ENCODE results near the gene ZNF521. TPM values are rescaled to one million over a fixed set of nuclear protein-coding genes. Genes with fewer than 3 reads are reported as not detected.

ZNF521 gene
- total RNA-seq, 1 donor from 2014 or later, result 48.0 TPM

- no peaks in the 10 kb centered on the region for H3K27me3 Mint-ChIP-seq (ENCODE audit: low read depth, unreplicated experiment)
- Histone ChIP-seq H3K79me2 (ENCODE audit: insufficient read depth, low read length) (no peaks in the 10 kb centered on the region), H3K4me1 (ENCODE audit: insufficient read depth, low read length) (no peaks in the 10 kb centered on the region), H3K36me3 (ENCODE audit: insufficient read depth, low read length) (no peaks in the 10 kb centered on the region), H3K4me3 (ENCODE audit: insufficient read depth, low read depth, low read length) (no peak overlapping the region), H3K9ac (ENCODE audit: low read length) (no peak overlapping the region), H2AFZ (ENCODE audit: low read depth, low read length) (no peak overlapping the region), H4K20me1 (ENCODE audit: insufficient read depth, low read length) (no peaks in the 10 kb centered on the region), H3K4me2 (ENCODE audit: low read length) (no peak overlapping the region), H3K27me3 (ENCODE audit: insufficient read depth, low read length) (no peaks in the 10 kb centered on the region), H3K9me3 (ENCODE audit: insufficient read depth, low read depth, low read length) (no peaks in the 10 kb centered on the region), H3K27ac (ENCODE audit: low read depth, low read length) (no peak overlapping the region)
- DNase-seq (ENCODE audit: low read depth) (no peak), FAIRE-seq (no peak)
- no peak overlapping the region for H3K4me3 Mint-ChIP-seq (ENCODE audit: unreplicated experiment)
- H3K36me3 Mint-ChIP-seq (ENCODE audit: low read depth, unreplicated experiment), result no peaks in the 10 kb centered on the region
- H3K9me3 Mint-ChIP-seq (ENCODE audit: unreplicated experiment), result no peaks in the 10 kb centered on the region
- peaks cover 3% of the 10 kb centered on the region for H3K4me1 Mint-ChIP-seq (ENCODE audit: low read depth, unreplicated experiment)
- no peak overlapping the region for H3K27ac Mint-ChIP-seq (ENCODE audit: unreplicated experiment)
- TF ChIP-seq EZH2 (IDR thresholded peaks at IDR 0.05; ENCODE audit: insufficient read depth, low read length), result no peak
- TF ChIP-seq, protein P1, sequence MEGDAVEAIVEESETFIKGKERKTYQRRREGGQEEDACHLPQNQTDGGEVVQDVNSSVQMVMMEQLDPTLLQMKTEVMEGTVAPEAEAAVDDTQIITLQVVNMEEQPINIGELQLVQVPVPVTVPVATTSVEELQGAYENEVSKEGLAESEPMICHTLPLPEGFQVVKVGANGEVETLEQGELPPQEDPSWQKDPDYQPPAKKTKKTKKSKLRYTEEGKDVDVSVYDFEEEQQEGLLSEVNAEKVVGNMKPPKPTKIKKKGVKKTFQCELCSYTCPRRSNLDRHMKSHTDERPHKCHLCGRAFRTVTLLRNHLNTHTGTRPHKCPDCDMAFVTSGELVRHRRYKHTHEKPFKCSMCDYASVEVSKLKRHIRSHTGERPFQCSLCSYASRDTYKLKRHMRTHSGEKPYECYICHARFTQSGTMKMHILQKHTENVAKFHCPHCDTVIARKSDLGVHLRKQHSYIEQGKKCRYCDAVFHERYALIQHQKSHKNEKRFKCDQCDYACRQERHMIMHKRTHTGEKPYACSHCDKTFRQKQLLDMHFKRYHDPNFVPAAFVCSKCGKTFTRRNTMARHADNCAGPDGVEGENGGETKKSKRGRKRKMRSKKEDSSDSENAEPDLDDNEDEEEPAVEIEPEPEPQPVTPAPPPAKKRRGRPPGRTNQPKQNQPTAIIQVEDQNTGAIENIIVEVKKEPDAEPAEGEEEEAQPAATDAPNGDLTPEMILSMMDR (IDR thresholded peaks at IDR 0.05; ENCODE audit: insufficient read depth, low read depth, low read length), result no peak
These were observed 164.3 kb downstream of the ZNF521 start for GRCh38 chr18:25187521-25188192.

DNA sequence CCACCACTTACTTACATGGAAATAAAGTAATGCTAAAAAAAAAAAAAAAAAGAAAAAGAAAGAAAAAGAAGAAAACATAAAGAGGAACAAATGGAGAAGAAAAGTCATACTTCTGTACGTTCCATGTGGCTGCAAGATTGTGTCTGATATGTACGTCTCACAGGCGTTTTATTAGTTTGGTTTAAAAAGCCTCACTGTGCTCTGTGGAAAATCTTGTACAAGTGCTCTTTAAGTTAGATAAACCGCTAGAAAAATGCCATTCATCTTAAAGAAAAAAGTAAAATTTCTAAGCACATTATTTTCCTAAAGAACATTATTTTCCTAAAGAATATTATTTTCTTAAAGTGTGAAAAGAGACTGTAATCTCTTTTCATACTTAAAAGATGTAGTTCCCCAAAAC is 165.1 kb downstream of the ZNF521 start:
- DNase-seq (ENCODE audit: low read depth), result no peak
- H3K36me3 ChIP-seq (ENCODE audit: insufficient read depth, low read length), result no peaks in the 10 kb centered on the region
- no peaks in the 10 kb centered on the region for H3K27me3 ChIP-seq (ENCODE audit: insufficient read depth, low read length)
- H4K20me1 ChIP-seq (ENCODE audit: insufficient read depth, low read length), result no peaks in the 10 kb centered on the region
- no peaks in the 10 kb centered on the region for H3K27me3 Mint-ChIP-seq (ENCODE audit: low read depth, unreplicated experiment)
- TF ChIP-seq, protein P1 (IDR thresholded peaks at IDR 0.05; ENCODE audit: insufficient read depth, low read depth, low read length), result no peak
- no peak for TF ChIP-seq EZH2 (IDR thresholded peaks at IDR 0.05; ENCODE audit: insufficient read depth, low read length)
- H3K36me3 Mint-ChIP-seq (ENCODE audit: low read depth, unreplicated experiment), result no peaks in the 10 kb centered on the region
- no peak overlapping the region for H2AFZ ChIP-seq (ENCODE audit: low read depth, low read length)
- H3K4me3 ChIP-seq (ENCODE audit: insufficient read depth, low read depth, low read length), result no peak overlapping the region
- H3K27ac Mint-ChIP-seq (ENCODE audit: unreplicated experiment), result no peak overlapping the region
- H3K79me2 ChIP-seq (ENCODE audit: insufficient read depth, low read length), result no peaks in the 10 kb centered on the region
- H3K4me2 ChIP-seq (ENCODE audit: low read length), result no peak overlapping the region
- no peak overlapping the region for H3K9ac ChIP-seq (ENCODE audit: low read length)
- peaks cover 3% of the 10 kb centered on the region for H3K4me1 Mint-ChIP-seq (ENCODE audit: low read depth, unreplicated experiment)
- no peaks in the 10 kb centered on the region for H3K4me1 ChIP-seq (ENCODE audit: insufficient read depth, low read length)
- H3K27ac ChIP-seq (ENCODE audit: low read depth, low read length), result no peak overlapping the region
- no peaks in the 10 kb centered on the region for H3K9me3 Mint-ChIP-seq (ENCODE audit: unreplicated experiment)
- FAIRE-seq, result no peak
- H3K4me3 Mint-ChIP-seq (ENCODE audit: unreplicated experiment), result no peak overlapping the region
- H3K9me3 ChIP-seq (ENCODE audit: insufficient read depth, low read depth, low read length), result no peaks in the 10 kb centered on the region

DNA sequence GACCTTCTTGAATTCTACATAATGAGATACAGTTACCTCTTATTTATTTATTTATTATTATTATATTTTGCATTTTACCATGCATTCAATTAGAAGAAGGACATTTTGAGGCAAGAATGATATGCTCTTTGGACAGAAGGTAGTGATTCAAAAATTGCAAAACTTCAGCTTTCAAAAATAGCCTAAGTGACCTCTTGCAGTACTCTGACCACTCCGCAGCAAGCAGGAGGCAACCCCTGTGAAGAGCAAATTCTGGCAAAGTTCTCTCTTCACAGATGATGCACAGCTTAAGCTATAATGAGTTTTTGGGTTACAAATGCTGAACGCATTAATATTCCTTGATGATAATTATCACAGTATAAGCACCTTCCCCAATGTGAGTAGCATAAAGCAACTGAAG is 170.0 kb downstream of the ZNF521 start:
- H4K20me1 ChIP-seq (ENCODE audit: insufficient read depth, low read length), result no peaks in the 10 kb centered on the region
- TF ChIP-seq, protein P1 (IDR thresholded peaks at IDR 0.05; ENCODE audit: insufficient read depth, low read depth, low read length), result no peak
- no peak for TF ChIP-seq EZH2 (IDR thresholded peaks at IDR 0.05; ENCODE audit: insufficient read depth, low read length)
- Mint-ChIP-seq H3K9me3 (ENCODE audit: unreplicated experiment) (no peaks in the 10 kb centered on the region), H3K36me3 (ENCODE audit: low read depth, unreplicated experiment) (no peaks in the 10 kb centered on the region), H3K27ac (ENCODE audit: unreplicated experiment) (no peak overlapping the region), H3K4me3 (ENCODE audit: unreplicated experiment) (no peak overlapping the region), H3K4me1 (ENCODE audit: low read depth, unreplicated experiment) (peaks cover 10% of the 10 kb centered on the region), H3K27me3 (ENCODE audit: low read depth, unreplicated experiment) (no peaks in the 10 kb centered on the region)
- H3K9me3 ChIP-seq (ENCODE audit: insufficient read depth, low read depth, low read length), result no peaks in the 10 kb centered on the region
- no peak overlapping the region for H2AFZ ChIP-seq (ENCODE audit: low read depth, low read length)
- no peak overlapping the region for H3K9ac ChIP-seq (ENCODE audit: low read length)
- no peak for FAIRE-seq
- H3K79me2 ChIP-seq (ENCODE audit: insufficient read depth, low read length), result no peaks in the 10 kb centered on the region
- H3K36me3 ChIP-seq (ENCODE audit: insufficient read depth, low read length), result no peaks in the 10 kb centered on the region
- no peaks in the 10 kb centered on the region for H3K27me3 ChIP-seq (ENCODE audit: insufficient read depth, low read length)
- H3K4me1 ChIP-seq (ENCODE audit: insufficient read depth, low read length), result no peaks in the 10 kb centered on the region
- no peak overlapping the region for H3K4me2 ChIP-seq (ENCODE audit: low read length)
- DNase-seq (ENCODE audit: low read depth), result no peak
- H3K27ac ChIP-seq (ENCODE audit: low read depth, low read length), result no peak overlapping the region
- no peak overlapping the region for H3K4me3 ChIP-seq (ENCODE audit: insufficient read depth, low read depth, low read length)
